Left renal cortex interstitium (tissue), 4 donors: ENCODE measurements around the gene MYO9B. TPM values are rescaled to one million over a fixed set of nuclear protein-coding genes. Genes with fewer than 3 reads are reported as not detected.
"Not testable (repeated sequence)": the region's sequence is repeated elsewhere in the genome, so short reads cannot be mapped to it uniquely, and the experiment has no call there.

Experiments
- DNase-seq, 4 donors: peaks; one replicate each; pipeline ENCODE4 v3.0.0-alpha.2; 2013; ENCODE audit warnings: low read depth in 4 of 4, low spot score in 2 of 4, missing footprints in 1 of 4
- polyA plus RNA-seq, 4 donors: library from polyadenylated mRNA; unstranded; fragments of 120-200 nt; gene quantifications; one replicate each; pipeline ENCODE4 v1.2.1, GENCODE V29; 2013; ENCODE audit not compliant: insufficient read length in 4 of 4

MYO9B gene
- polyA plus RNA-seq, 4 donors: 45.2 to 74.4 (median 53.9) TPM

GRCh38 chr19:17081672-17082630 is 6.4 kb downstream of the MYO9B start:
- DNase-seq: no peak

GRCh38 chr19:17086120-17086519 is 10.5 kb downstream of the MYO9B start:
- no peak for DNase-seq

GRCh38 chr19:17086834-17087233 is 11.3 kb downstream of the MYO9B start:
- no peak for DNase-seq

GRCh38 chr19:17088552-17088951 is 13.0 kb downstream of the MYO9B start:
- no peak for DNase-seq

GRCh38 chr19:17090583-17090982 is 15.0 kb downstream of the MYO9B start:
- DNase-seq: no peak

- DNase-seq: no peak
These were observed 16.3 kb downstream of the MYO9B start for GRCh38 chr19:17091758-17092333.

GRCh38 chr19:17092696-17093095 is 17.1 kb downstream of the MYO9B start:
- DNase-seq: no peak

- DNase-seq: not testable (repeated sequence)
These were observed 19.1 kb downstream of the MYO9B start for GRCh38 chr19:17094694-17095093.

GRCh38 chr19:17095141-17095919 is 19.8 kb downstream of the MYO9B start:
- DNase-seq: no peak

GRCh38 chr19:17097593-17098126 is 22.1 kb downstream of the MYO9B start:
- no peak for DNase-seq

GRCh38 chr19:17098326-17098725 is 22.7 kb downstream of the MYO9B start:
- DNase-seq: no peak

GRCh38 chr19:17101686-17102628 is 26.4 kb downstream of the MYO9B start:
- no peak for DNase-seq

GRCh38 chr19:17103177-17103576 is 27.6 kb downstream of the MYO9B start:
- DNase-seq: no peak

GRCh38 chr19:17104679-17105078 is 29.1 kb downstream of the MYO9B start:
- no peak for DNase-seq

- DNase-seq: no peak
These were observed 30.0 kb downstream of the MYO9B start for GRCh38 chr19:17105556-17105955.

- not testable (repeated sequence) for DNase-seq
These were observed 31.4 kb downstream of the MYO9B start for GRCh38 chr19:17106964-17107363.

- DNase-seq: peak in 1 of 4 donors; percentile 20
These were observed 32.2 kb downstream of the MYO9B start for GRCh38 chr19:17107546-17108452.

GRCh38 chr19:17108453-17108784 is 32.8 kb downstream of the MYO9B start:
- DNase-seq: no peak

- DNase-seq: no peak
These were observed 33.7 kb downstream of the MYO9B start for GRCh38 chr19:17109300-17109699.
